Activated CD8-positive, alpha-beta memory T cell treated with anti-CD3 and anti-CD28 coated beads for 36 hours (primary cell): ENCODE data around the gene RXRA. TPM values are rescaled to one million over a fixed set of nuclear protein-coding genes. Genes with fewer than 3 reads are reported as not detected.

Source experiments
- CTCF ChIA-PET: fragments of 350-600 bp; sonication (Branson Sonifier 250); formaldehyde crosslinking; loops from one replicate; lab custom pipeline; 2021; ENCODE audit warnings: antibody characterized with exemption; lab: Charles Lee
- POLR2A ChIA-PET: fragments of 350-600 bp; sonication (Branson Sonifier 250); formaldehyde crosslinking; loops from one replicate; lab custom pipeline; 2021; ENCODE audit warnings: antibody characterized with exemption; lab: Charles Lee
- total RNA-seq, 2 experiments: library from RNA; stranded (reverse); gene quantifications; one replicate each; pipeline ENCODE4 v1.2.3, GENCODE V29; 2021

The RXRA gene
- total RNA-seq, 2 experiments from 2014 or later, result 6.4 to 6.7 TPM

DNA sequence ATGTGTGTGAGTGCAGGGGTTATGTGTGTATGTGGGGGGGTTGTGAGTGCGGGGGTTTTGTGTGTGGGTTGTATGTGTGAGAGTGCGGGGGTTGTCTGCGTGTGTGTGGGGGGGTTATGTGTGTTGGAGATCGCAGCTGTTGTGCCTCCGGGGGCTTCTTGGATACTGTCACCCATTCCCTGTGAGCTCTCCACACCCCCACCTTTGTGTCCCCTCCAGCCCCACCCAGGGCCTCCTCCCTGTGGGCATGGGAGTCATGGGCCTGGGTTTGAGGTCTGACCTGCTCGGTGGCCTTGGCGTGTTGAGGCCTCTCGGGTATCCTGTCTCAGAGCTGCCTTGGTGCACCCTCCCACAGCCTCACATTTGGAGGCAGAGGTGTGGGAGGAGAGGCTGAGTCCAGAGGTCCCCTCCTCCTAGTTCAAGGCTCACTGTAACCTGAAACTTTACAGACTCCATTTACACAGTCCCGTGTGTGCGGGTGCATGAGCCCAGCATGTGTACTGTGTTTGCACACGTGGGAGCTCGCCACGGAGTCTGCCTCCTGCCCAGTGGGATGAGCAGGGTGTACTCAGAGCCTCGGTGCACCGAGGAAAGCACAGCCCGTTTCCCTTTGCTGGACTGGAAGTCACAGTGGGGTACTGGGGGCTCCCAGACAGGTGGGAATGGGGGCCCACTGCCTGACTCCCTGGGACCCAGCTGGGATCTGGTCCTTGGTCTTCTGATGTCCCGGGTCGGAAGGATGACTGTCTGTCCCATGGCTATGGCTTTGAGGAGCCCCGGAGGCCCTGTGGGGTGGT lies 43.4 kb downstream of the RXRA start:
- ChIA-PET CTCF (interaction anchor here (2.1 kb wide), 1 partner anchor 73 kb away, joined by 6 read pairs; no protein-coding TSS in a partner anchor), POLR2A (no interaction called here)

DNA sequence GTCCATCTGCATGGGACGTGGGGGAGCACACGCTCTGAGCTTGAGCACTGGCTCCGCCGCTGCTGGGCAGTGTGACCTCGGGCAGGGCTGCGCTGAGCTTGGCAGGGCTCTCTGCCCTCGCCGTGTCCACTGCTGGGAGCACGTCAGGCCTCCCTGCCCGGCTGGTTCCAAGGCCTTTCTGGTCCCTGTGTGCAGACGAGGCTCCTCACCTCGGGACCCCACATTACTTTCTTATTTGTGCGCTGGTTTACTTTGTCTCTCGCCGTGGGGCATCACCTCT lies 43.9 kb downstream of the RXRA start:
- ChIA-PET POLR2A (no interaction called here), CTCF (interaction anchor here (2.1 kb wide), 1 partner anchor 73 kb away, joined by 6 read pairs; no protein-coding TSS in a partner anchor)

DNA sequence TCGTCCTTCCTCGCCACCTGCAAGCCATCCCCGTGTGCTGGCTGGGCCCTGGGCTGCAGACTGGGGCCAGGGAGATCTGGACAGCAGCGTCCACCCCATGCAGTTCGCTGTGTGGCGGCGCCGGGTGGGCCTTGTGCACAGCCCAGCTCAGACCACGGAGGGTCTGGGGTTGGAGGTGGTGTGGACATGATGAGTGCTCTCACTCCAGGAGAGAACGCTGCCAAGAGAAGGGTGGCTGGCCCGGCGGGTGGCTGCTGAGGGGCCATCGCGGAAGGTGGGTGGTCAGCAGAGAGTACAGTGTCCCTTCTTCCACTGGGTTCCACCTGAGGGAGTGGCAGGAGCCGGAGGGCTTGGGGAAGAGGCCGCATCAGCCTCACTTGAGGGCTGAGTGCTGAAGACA lies 44.4 kb downstream of the RXRA start:
- CTCF ChIA-PET, result interaction anchor here (2.1 kb wide), 1 partner anchor 72 kb away, joined by 6 read pairs; no protein-coding TSS in a partner anchor
- POLR2A ChIA-PET, result no interaction called here

DNA sequence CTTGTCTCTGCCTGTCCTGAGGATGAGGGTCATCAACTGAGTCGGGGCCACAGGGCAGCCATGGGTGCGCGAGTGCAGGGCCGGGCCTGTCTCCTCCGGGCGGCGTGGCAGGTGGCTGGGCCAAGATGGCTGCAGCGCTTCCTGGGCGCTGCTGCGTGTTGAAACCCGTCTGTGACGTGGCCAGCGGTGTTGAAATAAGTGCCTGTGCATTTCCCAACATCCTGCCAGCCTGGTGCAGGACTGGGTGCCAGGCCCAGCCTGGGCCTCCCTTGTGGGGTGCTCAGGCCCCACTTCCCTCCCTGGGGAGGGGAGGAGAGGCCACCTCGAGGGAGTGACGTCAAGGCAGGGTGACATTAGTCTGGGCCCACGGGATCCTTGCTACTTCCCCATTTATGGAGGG lies 45.5 kb downstream of the RXRA start:
- CTCF ChIA-PET, result no interaction called here
- POLR2A ChIA-PET, result no interaction called here

DNA sequence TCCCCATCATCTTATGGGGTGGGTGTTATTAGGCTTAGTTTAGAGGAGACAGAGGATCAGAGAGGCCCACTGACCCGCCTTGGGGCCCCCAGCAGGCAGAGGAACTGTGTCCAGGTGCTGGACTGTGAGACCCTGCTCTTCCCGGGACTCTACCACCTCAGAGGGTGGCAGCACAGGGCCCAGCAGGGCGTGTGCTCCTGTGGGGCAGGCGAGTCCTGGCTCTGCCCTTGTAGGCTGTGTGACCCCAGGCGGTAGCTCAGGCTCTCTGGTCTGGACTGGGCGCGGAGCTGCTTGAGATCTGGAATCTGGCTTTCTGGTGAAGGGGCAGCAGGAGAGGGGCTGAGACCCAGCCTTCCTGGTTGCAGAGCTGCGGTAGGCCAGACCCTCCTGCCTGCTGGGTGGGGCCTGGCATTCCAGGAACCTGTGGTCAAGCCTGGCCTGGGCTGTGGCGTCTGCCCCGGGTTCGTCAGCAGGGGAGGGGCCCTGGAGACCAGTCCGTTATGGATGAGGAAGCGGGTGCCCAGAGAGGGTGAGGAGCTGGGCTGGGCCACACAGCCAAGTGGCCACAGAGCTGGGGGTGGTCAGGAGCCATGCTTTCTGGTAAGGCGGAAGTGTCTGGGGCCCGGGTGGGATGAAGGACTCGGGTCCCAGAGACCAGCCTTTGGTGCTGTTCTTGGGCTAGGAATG lies 46.5 kb downstream of the RXRA start:
- ChIA-PET POLR2A (no interaction called here), CTCF (interaction anchor here (0.7 to 1.1 kb wide), 2 partner anchors 70 to 201 kb away, joined by 3 read pairs; no protein-coding TSS in a partner anchor)

DNA sequence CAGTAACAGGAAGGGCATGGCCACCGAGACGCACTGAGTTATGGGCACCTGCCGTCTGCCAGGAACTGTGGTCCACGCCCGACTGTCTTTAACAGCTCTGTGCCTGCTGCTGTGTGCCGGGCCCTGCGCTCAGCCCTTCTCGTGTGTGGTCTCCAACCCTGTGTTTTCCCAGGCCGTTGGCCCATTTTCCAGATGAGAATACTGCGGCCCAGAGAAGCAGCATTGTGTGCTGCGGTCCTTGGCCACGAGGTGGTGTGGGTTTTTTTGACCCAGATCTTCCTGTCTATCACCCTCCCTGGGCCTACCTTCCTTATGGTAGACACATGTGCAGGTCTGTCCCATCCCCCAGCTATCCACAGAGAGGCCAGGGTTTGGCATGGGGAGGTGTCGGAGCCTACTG lies 47.0 kb downstream of the RXRA start:
- ChIA-PET CTCF (interaction anchor here (1.1 kb wide), 1 partner anchor 69 kb away, joined by 3 read pairs; no protein-coding TSS in a partner anchor), POLR2A (no interaction called here)

DNA sequence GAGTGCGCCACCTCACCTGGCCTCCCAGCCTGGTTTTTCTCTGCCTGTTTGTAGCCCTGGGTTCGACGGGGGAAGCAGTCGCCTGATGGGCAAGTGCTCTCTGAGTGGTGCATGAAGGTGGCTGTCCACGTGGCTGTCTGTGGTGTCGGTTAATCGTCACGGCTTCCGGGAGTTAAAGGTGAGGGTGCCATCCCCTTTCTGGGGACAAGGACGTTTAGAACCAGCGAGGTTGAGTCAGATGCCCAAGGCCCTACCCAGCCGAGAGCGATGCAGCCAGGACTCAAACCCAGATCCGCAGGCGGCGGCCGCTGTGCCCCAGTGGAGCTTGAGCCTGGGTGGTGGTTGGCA lies 47.7 kb downstream of the RXRA start:
- ChIA-PET CTCF (no interaction called here), POLR2A (no interaction called here)

DNA sequence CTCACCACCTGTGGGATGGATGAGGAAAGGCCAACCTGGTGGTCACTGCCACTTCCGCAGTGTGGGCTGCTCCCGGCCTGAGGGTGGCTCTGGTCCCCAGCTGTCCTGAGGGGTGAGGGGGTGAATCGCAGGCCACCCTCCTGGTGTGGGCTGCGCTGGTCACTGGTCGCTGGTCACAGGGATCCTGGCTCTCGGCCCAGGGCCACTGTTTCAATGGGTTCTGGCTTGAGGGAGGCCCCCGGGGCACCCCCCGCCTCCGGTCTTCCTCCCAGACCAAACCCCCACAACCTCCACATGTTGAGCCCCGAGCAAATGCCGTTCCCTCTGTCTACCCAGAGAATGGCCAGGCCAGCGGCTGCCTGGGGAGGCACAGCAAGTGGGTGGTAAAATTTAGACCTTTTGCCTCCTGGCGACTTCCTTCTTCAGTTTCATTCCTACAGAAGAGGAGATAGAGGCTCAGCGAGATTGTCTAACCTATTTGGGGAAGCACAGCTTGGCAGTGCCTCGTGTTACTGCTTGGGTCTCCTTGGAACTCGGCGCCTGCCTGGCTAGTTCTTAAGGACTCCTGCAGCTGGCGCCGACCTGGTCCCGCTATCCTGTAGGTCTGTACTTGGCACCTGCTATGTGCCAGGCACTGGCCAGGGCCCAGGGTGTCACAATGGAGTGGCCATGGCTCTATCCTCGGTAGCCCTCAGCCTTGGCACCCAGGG lies 48.2 kb downstream of the RXRA start:
- CTCF ChIA-PET, result no interaction called here

DNA sequence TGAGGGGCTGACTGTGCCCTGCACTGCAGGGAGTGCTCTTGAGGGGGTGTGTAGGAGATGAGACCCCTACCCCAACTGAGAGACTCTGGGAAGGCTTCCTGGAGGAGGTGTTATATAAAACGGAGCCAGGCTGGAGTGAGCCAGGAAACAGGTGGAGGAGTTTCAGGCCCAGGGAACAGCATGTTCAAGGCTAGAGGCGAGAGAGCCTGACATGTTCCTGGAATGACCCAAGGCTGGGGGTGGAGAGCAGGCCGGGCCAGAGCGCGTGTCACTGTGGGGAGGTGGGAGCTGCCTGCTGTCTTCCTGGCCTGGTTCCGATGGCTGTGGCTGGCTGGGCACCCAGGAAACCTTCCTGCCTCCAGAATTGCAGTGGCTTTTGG lies 48.7 kb downstream of the RXRA start:
- ChIA-PET CTCF (no interaction called here), POLR2A (no interaction called here)

More for the DNA sequence above, 48.2 kb downstream of the RXRA start:
- POLR2A ChIA-PET, result no interaction called here

DNA sequence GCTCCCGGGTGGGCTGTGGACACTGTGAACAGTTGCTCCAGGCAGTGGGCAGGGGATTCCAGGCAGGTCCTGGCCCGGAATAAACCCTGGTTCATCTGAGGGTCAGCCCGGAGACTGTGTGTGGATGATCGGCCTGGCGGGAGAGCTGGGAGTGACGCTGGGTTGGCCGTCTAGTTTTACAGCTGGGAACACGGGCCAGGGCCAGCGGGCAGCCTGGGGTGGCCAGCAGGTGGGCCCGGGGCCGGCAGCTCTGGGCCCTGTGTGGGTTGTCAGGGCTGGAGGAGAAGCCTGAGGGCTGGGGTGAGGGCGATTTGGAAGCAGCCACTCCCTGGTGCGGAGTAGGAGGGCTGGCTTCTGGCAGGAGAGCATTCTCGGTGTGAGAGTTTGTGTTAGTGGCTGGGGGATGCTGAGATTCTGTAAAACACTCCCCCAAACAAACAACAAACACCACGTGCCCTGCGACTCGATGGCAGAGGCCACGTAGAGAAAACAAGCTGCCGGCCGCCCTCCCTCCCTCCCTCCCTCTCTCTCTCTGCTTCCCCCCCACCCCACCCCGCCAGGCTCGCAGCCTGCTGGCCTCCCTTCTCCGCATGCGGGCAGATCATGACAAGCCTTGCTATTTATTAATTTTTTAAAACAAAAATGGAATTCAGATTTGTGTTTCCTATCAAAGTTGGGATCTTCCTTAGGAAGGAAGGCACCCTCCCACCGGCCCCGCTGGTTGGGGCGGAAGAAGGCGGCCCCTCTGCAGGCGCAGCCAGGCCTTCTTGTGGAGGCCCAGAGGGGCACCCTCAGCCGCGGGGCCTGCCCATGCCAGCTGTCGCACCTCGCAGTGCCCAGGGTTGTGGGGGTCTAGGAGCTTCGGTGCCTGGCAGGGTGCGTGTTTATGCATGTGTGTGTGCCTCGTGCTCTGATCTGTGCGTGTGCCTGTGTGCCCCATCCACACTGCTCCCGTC lies 49.5 kb downstream of the RXRA start:
- ChIA-PET POLR2A (no interaction called here), CTCF (interaction anchor here (3.5 kb wide), 1 partner anchor 67 kb away, joined by 10 read pairs; no protein-coding TSS in a partner anchor)

DNA sequence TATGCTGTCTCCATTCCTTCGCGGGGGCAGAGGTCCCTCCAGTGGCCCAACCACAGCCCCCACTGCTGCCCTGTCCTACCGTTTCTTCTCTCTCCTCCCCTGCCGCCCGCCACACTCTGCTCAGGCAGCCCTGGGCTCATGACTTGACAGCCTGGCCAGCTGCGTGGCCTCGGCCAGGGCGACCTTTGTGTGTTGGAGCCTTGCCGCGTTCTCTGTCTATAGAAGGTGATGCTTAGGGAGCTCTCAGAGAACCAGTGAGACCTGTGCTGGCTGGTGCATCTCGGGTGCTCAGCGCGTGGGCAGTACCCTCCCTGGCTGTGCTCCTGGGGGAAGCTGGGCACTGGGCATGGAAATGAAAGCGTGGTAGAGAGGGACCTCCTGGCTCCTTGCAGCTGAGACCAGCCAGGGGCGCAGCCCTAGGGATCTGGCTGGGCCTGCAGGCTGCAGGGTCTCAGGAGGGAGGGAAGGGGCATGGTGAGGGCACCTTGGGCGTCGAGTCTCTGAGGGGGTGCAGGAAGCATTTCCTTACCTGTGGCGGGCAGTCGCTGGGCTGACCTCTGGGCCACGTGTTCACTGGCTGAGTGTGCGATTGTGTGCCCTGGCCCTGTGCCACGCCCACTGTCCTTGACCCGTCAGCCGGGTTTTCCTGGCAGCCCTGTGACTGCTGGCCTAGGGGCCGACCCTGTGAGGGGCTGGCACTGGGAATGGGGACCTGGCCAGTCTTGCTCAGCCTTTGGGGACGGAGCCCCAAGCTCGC lies 50.3 kb downstream of the RXRA start:
- POLR2A ChIA-PET, result no interaction called here
- CTCF ChIA-PET, result interaction anchor here (3.5 kb wide), 1 partner anchor 67 kb away, joined by 10 read pairs; no protein-coding TSS in a partner anchor

DNA sequence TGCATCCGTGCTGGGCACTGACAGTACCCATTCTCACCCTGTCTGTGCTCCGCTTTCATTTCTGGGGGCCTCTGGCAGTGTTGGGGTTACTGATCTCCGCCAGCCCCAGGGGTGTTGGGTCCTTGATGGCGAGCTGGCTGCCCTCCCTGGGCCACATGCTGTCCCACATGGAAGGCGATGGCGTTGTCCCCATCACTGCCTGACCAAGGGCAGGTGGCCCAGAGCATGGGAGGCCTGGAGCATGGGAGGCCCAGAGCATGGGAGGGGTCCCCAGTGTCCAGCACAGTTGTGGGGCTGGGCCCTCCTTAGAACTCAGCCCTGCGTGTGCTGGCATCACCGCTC lies 50.9 kb downstream of the RXRA start:
- CTCF ChIA-PET, result interaction anchor here (3.5 kb wide), 1 partner anchor 66 kb away, joined by 10 read pairs; no protein-coding TSS in a partner anchor
- POLR2A ChIA-PET, result no interaction called here

DNA sequence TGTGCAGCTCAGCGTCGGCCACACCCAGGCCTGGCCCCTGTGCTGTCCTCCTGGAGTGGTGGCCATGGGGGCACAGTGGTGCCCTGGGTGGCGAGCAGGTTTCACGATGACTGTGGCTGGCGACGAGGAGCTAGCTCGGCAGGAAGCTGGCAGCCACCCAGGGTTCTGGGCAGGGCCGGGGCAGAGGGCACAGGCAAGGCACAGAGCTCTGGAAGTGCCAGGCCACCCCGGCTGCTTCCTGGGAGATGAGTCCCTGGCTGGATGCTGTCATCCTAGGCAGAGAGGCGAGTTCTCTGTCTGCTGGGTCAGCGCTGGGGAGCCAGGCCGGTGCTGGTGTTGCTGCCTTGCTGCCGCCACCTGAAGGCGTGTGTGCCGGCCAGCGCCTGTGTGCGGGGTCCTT lies 51.7 kb downstream of the RXRA start:
- POLR2A ChIA-PET, result no interaction called here
- CTCF ChIA-PET, result interaction anchor here (1.4 to 3.5 kb wide), 2 partner anchors 11 to 65 kb away, joined by 3 to 10 read pairs; no protein-coding TSS in a partner anchor

DNA sequence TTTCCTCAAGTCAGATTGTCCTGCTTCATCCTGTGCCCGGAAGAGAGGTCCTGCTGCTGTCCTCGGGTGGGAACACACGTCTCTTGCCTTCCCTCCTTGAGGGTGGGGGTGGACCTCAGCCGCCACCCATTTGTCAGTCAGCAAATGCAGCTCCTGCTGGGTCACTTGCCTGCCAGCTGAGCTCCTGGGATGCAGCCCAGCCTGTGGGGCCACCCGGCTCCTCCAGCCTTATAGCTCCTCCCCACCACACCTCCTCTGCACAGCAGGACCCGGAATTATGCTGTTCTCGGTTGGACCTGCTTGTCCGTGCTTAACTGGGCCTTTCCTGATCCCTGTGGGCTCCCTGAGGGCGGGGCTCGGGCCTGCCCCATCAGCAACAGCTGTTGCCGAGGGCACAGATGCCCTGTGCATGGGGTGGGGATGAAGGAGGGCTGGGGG lies 52.7 kb downstream of the RXRA start:
- ChIA-PET POLR2A (no interaction called here), CTCF (interaction anchor here (0.7 to 3.5 kb wide), 4 partner anchors 10 to 64 kb away, joined by 3 to 10 read pairs (median 6); no protein-coding TSS in a partner anchor)

DNA sequence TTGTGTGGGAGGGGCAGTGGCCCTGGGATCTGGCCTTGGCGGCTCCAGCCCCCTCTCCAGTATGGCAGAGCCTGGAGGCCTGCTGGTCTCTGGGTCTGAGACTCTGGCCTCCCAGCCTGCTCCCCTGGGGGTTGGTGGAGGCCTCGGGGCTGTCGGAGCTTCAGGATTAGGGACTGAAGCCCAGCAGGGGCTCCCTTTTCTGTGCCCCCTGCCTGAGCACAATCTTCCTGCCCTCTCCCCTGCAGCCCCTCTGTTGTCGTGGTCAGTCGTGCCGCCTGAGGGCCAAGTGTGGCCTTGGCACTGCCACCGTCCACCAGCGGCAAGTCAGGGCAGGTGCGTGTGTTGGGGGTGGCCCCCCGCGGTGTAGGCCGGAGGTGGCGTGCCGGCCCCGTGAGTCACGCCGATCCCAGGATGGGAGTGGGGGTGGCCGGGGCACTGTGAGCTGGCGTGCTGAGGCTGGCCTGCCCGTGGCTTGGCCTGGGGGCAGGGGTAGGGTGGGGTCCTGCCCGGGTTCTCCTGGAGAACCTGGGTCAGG lies 53.6 kb downstream of the RXRA start:
- POLR2A ChIA-PET, result no interaction called here
- CTCF ChIA-PET, result interaction anchor here (2.3 kb wide), 1 partner anchor 19 kb away, joined by 8 read pairs; no protein-coding TSS in a partner anchor

DNA sequence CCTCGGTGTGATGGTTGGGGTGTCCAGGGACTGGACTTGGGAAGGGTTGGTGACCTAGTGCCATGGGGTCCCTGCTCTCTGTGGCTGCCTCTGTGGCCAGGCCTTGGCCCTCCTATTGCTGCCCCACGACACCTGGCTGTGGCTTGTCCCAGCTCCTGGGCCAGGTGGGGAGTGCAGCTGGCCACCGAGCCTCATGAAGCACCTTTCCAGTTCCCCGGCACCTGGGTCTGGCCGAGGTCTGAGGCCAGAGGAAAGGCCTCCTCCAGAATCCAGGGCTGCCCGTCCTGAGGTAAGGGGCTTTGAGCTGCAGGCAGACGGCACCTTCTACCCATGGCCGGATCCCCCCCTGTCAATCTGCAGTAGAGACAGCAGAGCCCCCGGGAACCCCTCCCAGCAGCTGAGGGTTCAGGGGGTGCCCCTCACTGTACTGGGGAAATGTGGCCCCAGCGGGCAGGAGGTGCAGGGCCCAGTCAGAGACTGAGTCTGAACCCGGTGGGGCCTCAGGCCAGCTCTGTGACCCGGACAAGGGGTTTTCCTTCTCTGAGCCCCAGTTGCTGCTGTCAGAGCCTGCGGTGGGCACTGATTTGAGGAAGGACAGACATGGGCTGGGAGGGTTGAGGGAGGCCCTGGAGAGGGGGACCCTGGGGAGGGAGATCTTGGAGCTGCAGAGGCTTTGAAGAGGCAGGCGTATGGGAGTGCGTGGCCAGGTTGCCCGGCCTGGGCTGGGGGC lies 54.5 kb downstream of the RXRA start:
- POLR2A ChIA-PET, result no interaction called here
- CTCF ChIA-PET, result interaction anchor here (1.2 to 2.3 kb wide), 2 partner anchors 15 to 18 kb away, joined by 4 to 8 read pairs; no protein-coding TSS in a partner anchor

DNA sequence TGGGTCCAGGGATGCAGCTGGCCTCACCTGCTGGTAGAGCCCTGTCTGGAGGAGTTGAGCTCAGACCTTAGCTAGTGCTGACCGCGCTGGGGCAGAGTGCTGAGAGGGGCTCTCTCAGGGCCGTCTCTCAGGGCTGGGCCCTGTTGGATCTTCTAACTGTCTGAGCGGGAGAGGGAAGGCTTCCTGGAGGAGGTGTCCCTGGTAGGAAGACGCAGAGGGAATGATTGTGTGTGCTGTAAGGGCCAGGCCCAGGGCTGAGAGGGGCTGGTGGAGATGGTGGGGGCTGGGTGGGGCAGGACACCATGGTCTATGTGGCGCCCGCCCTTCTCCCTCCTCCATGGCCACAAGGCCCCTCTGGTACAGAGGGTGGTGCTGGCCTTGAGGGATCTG lies 55.0 kb downstream of the RXRA start:
- ChIA-PET CTCF (interaction anchor here (1.2 to 2.6 kb wide), 4 partner anchors 14 to 62 kb away, joined by 4 to 8 read pairs (median 6); no protein-coding TSS in a partner anchor), POLR2A (interaction anchor here (1.7 kb wide), 1 partner anchor 9 kb away, joined by 6 read pairs; no protein-coding TSS in a partner anchor)
